DMS53 treated with DMSO at 0.1 percent for 48 hours (cell line): ENCODE results near the gene SH2B2.

ENCODE experiments used
- DNase-seq: peaks from one replicate; lab custom pipeline; 2025; ENCODE audit not compliant: unreplicated experiment; lab: John Stamatoyannopoulos, UW

Gene SH2B2

DNA sequence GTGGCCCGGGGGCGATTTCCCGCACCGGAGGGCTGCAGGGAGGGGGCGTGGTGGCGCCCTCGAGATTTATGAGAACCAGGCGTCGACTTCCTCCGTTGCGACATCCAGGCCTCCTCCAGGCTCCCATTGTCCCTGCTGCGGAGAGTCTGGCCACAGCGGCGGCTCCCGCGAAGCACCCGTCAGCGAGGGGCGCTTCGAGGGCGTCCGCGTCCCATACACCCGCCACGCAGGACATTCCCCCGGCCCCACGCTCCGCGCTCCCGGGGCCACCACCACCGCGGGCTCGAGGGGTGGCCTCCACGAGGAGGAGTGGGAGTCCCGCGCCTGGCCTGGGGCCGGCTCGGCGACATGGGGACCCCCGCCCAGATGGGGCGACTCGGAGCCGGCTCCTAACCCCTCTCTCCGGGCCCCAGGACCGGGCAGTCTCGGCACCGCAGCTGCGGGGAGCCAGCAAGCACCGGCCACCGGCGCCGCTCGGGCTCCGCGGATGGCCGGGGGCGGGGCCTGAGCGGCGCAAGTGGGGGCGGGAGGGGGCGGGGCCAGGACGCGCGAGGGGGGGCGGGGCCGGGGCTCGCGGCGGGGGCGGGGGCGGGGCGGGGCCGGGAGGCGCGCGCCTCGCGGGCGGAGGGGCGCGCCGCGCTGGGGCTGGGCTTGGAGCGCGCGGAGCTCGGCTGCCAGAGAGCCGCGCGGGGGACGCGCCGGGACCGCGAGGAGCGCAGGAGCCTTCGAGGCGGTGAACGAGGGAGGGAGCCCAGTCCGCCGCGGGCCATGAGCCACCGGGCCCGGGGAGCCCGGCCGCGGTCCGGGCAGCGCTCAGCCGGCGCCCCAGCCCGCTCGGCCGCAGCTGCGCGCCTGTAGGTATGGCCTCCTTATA is at the start of gene SH2B2:
Gene SH2B2, plus strand, starts transcription at position 632 of the 874 bp plus-strand sequence. CDS start 13,683 bp downstream, outside the sequence.
- peak; percentile 49 for DNase-seq

DNA sequence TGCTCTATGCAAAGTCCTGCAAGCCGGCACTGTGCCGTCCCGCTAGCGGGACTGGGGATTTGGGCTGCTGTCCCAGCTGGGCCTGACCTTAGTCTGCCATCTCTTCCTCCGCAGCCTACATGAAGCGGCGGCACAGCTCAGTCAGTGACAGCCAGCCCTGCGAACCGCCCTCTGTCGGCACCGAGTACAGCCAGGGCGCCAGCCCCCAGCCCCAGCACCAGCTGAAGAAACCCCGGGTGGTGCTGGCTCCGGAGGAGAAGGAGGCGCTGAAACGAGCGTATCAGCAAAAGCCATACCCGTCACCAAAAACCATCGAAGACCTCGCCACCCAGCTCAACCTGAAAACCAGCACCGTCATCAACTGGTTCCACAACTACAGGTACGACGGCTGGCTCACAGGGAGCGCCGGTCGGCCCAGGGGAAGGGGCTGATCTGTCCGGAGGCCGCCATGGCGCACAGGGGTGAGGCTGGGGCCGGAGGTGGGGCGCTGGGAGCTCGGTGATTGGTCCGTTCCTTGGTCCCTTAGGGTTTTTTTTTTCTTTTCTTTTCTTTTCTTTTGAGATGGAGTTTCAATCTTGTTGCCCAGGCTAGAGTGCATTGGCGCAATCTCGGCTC is 47.4 kb upstream of the SH2B2 start:
- no peak for DNase-seq

DNA sequence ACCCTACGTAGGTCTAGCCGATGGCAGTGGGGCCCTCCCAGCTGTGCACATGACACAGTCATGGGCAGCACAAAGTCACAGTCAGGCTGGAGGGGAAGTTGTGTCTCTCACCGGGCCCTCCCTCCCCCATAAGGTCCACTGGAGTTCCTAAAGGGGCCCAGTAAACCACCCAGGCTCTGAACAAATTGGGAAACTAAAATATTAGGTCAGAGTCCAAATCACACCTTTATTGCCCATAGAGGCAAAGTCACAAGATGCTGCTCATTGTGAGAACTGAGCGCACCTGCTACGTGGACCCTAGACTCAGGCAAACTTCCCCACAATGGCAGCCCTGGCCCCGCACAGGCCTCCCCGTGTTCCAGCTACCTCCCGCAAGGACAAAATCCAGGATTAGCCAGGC is 45.2 kb upstream of the SH2B2 start:
- no peak for DNase-seq

DNA sequence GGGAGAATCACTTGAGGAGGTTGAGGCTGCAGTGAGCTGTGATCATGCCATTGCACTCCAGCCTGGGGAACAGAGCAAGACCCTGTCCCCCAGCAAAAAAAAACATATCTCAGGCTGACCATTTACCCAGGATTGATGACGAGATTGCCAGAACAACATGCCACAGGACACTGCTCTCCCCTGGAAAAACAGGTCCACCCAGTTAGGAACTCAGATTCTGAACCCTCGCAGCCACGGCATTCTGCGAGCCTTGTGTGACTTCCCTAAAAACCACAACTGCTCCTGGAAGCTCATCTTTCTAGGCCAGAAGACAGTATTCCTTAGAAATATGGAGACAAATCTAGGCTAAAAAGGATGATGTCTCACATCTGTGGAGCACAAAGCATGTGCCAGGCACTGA is 42.1 kb upstream of the SH2B2 start:
- no peak for DNase-seq

DNA sequence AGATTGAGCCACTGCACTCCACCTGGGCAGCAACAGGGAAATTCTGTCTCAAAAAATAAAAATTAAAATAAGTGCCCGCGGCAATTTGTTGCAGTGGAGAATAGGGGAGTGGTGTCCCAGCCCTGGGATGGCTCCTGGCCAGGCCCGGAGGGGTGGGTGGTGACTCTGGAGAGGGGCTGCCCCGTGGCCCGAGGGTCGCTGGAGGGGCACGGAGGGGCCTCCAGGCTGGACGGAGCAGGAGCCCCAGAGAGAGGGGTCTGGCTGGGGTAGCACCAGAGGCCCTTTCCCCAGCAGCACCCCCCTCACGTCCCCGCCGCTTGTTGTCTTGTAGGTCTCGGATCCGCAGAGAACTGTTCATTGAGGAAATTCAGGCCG is 38.6 kb upstream of the SH2B2 start:
- DNase-seq = no peak

DNA sequence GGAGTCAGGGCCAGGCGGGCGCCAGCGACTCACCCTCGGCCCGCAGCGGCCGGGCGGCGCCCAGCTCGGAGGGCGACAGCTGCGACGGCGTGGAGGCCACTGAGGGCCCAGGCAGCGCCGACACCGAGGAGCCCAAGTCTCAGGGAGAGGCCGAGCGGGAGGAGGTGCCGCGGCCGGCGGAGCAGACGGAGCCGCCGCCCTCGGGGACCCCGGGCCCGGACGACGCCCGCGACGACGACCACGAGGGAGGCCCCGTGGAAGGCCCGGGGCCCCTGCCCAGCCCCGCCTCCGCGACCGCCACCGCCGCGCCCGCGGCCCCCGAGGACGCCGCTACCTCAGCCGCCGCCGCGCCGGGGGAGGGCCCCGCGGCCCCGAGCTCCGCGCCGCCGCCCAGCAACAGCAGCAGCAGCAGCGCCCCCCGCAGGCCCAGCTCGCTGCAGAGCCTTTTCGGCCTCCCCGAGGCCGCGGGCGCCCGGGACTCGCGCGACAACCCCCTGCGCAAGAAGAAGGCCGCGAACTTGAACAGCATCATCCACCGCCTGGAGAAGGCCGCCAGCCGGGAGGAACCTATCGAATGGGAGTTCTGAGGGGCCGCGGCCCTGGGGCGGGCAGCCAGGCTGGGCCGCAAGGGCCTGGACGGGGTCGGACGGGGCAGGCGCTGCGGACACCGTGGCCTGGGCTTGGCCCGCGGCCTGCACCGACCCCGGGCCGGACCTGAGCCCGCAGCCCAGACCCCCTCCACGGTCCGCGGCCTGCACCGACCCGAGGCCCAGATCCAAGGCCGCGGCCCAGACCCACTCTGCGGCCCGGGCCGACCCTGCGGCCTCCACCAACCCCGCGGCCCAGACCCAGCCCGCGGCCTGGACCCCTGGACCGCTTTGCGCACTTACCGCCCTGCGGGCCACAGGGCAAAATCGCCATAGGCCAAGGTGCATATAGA is 37.9 kb upstream of the SH2B2 start:
- DNase-seq = no peak

DNA sequence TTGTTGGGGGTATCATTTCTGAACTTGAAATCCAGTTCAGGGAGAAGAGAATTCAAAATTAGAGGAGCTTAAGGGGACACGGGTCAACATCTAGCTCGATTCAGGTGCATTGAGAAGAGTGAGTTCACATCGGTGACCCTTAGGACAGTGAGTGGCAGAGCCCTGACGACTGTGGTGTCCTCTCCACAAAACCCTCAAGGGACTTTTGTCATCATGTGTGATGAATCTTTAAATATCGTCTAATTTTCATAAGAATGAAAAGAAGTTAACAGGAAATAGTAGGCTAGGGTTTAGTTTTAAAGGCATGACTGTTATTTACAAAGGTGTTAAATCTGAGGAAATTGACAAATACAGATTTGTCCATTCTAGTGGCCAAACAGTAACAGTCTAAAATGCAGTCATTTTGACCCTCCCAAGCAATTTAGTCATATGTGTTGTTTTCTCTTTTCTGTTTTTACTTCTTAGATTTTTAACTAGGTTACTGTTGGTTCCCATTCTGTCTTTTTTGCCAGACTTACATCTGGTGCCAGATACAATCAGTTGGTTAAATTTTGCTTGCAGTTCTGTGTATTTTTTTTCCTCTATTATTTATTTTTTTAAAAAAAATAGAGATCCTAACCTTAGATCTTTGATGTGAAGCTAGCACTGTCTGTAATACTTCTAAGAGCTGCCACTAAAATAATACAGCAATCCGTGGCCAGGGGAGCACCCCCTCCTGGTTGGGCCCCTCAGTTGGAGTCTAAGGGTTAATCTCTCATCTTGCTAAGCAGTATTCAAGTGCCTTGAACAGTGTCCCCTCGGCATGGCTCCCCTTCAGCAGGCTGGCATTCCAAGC is 34.9 kb upstream of the SH2B2 start:
- no peak for DNase-seq

DNA sequence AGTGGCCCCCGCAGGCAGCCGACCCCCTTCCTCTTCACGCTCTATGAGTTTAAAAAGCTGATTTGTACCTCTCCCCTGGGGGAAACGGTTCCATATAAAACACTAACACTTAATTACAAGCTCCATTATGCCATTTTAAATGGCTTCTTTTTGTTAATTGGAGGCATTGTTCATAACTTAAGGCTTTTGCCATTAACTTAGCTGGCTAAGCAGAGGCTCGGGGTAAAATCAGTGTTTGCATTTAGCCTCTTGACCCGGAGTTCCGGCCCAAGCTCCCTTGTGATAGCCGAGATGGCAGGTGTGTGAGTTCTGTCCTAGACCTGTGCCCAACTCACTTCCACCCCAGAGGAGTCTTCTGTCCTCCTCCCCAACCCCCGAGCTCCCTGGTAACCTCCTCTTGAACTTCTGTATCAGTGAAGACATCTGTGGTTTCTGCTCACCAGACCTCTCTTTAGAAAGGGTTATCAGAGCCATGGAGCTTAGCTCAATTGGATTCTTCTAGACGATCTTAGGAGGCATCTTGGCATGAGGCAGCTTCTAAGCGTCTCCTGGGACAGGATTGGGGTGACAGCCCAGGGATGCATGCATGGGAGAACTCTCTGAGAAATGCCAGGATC is 34.2 kb upstream of the SH2B2 start:
- DNase-seq = no peak

DNA sequence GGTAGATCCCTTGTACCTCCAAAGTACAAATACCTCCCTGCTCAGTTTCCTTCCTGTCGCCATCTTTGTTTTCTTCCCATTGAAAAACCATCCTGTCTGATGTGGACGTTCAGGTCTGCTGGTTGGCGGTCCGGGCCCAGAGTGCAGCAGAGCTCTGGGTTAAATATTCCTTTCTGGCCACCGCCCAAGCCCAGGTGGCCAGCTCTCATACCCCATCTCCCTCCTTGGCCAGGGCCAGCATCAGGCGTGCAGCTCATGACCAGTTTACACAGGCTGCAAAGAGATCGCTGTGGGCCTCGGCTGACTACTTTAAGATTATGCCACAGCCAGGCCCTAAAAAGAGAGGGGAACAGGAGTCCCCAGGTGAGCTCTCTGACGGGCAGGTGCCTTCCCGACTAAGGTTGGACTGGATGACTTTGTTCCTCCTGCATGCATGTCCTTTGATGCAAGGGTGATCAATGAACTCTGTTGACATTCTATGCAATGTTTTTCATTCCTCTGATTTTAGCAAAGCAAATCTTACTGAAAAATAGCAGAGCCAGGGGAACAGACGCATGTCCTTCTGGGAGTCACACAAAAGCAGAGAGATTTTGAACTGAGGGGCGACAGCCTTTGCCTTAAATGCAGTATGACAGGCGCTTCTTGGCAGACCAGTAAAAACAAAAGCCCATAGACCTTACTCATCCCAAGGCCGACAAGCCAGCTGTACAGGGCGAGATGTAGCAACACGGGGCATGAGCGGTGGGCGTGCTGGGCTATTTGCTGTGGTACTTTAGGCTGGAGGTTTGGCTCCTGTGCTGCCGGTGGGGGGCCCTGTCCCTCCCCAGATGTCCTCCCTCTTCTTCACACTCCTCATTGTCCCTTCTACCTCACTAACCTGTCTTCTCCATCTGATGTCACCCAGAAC is 33.3 kb upstream of the SH2B2 start:
- no peak for DNase-seq

DNA sequence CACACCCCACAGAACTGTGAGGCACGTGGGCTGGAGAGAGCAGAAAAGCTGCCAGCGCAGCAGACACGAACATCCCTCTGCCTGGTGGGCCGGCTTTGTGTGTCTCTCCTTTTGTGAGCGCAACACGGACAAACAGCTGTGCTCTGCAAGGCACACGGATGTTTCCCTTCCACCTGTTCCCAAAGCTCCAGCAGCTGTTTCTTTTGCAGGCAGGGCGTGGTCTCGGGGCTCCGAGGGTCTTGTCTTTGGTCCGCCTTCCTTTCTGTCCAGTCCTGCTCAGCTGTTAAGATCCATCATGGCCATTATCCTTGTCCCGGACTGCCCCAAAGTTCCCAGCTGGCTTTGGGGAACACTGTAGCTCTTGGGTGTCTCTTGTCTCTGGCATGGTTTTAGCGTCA is 32.7 kb upstream of the SH2B2 start:
- DNase-seq = no peak

DNA sequence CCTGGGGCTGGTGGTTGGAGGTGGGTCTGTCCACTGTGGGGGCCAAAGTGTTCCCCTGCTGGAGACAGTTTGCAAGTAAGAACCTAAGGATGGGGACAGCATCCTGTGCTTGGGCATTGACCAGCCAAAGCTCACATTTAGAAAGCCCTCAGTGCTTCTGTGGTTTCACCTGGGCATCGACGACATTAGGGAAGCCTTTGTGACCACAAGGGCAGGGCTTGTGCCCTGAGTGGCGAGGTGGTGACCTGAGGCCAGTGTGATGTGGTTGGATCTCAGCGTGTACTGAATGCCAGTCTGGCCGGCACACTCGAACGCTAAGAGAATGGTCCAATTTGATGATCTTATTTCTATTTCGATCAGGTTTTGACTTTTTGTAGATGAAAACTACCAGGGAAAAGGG is 32.1 kb upstream of the SH2B2 start:
- DNase-seq = no peak

DNA sequence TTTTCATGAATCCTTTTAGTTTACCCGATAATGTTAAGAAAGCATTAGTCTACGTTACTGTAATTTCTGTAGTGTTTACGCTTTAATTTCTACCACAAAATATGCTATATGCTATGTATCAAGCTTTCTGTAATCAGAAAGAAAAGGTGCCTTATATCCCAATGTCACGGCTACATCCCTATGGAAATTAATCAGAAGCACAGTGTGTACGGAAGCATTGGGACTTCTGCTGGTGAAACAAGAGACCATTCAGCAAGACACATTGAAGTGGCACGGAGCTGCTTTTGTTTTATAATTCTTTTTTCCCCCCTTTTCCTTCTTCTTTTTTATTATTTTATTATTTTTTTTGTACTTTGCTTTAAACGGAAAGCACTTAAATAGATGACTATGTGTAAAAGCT is 31.2 kb upstream of the SH2B2 start:
- DNase-seq = no peak

DNA sequence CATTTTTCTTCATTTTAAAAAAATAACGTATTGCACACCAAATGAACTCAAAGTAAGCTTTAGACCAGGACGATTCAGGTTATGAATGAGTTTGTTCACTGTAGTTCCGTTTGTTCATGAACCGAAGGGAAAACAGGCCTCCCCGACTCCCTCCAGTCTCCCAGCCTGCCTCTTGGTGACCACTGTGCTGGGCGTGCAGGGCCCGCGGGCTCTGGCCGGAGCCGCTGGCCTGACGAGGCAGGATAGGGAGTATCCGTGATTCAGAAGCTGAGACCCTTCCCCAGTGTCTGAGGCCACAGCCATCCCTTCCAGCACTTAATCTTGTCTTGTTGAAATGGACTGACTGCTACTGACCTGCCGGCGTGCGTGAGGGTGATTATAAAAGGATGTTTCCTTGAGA is 30.8 kb upstream of the SH2B2 start:
- DNase-seq = no peak

DNA sequence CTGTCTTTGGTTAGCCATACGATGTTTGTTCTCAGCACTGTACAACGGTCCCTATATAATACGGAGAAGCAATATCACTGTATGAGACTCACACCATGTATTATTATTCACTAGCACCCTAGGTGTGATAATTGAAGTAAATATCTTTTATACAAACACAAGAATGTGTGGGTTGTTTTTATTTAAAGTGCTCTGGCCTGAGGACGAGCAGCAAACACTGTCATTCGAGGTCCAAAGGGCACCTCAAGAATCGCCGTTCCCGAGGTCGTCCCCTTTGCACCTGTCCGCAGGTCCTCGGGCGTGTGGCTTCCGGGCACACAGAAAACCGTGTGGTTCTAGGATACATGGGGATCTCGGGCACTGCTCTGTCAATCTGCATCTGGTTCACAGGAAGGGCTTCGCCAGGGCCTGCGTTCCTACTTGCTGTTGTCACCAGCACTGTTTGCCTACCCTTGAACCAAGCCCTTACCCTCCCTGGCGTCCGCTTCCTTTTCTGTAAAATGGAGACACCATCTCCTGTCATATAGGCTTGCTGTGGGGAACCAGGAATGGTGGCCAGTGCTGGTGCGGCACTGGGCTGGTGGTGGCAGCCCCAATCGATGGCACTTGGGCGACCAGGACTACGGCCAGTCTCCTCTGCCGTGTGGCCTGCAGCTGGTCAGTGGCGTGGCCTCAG is 28.5 kb upstream of the SH2B2 start:
- no peak for DNase-seq

DNA sequence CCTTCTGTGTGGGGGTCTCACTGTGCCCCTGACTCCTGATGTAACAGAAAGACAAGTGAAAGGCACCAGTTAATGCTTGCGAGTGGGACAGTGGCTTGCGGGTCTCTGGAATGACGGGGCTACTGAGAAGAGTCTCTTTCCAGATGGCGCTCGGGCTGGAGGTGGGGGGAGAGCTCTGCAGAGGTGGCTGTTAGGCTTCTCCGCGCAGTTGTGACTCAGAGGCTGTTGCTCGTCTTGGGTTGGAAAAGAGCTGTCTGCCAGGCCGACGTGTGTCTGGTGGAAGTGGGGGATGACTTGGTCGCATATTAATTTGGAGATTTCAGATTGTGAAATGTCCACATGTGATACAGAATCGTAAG is 27.9 kb upstream of the SH2B2 start:
- no peak for DNase-seq

DNA sequence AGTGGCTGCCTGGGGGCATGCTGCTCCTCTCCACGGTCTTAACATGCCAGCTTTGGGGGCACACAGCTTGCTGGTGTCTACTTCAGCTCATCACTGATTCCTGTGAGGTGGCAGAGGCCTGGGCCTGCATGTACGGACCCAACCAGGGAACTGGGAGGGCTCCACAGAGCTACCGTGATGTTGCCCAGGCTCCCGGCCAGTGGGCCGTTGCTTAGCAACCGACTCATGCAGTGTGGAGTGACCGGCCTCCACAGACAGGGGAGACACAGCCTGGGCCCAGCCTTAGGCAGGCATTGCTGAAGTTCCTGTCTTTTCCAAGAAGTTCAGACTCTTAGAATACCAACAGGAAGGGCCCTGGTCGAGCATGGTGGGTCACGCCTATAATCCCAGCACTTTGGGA is 25.8 kb upstream of the SH2B2 start:
- DNase-seq = no peak

DNA sequence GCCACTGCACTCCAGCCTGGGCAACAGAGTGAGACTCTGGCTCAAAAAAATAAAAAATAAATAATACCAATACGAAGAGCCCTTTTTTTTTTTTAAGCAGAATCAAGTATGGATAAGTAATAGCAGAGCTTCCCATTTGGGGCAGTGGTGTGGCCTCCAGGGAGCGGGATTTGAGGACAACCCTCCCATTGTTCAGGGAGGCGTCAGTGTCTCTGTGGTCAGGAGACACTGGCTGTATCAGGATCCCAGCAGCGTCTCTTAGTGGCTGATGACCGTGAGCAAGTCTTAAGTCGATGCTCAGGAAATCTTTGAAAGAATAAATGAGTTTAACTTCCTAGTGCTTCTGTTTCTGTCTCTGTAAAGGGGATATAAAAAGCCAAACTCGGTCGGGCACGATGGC is 25.2 kb upstream of the SH2B2 start:
- no peak for DNase-seq

DNA sequence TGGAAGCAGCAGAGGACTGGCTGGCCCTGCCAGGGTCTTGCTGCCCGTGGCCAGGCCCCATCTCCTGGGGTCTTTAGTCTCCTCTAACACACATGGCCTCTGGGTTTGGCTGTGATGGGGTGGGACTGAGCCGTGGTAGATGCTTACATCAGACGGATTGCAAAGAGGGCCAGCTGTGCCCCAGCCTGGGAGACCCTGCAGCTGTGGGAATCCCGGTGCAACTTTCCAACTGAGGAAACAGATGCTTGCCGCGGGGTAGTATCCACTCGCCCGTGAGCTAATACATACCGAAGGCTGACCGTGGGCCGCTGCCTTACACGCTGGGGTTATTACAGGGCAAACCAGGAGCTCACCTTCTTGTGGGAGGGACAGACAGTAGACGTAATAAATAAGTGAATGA is 24.1 kb upstream of the SH2B2 start:
- DNase-seq = no peak

DNA sequence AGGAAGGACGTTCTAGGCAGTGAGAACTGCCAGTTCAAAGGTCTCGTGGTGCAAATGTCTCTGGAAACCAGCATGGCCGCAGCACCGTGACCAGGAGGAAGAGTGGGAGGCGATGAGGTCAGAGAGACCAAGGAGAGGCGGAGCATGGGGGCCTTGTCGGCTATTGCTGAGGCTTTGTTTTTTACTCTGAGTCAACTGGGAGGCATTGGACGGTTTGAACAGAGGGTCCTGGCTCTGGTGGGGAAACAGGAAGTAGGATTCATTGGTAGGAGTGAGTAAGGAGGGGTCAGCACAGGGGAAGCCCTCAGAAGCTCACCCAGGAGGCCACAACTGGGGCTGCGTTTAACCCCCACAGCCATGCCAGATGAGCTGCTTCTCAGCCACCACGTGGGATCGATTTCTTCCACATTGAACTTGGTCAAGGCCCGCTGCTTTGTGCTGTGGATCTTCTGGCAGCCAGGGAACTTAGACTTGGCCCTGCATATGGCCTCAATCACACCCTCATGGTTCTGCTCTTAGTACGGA is 22.2 kb upstream of the SH2B2 start:
- DNase-seq = no peak
